Hair follicular keratinocyte (primary cell): Measurements from ENCODE around the gene BEND2. TPM values are rescaled to one million over a fixed set of nuclear protein-coding genes. Genes with fewer than 3 reads are reported as not detected.

Experiments
- total RNA-seq: library from RNA; depleted of rRNA; stranded (reverse); fragments of >200 nt; gene quantifications from 2 replicates; pipeline ENCODE4 v1.2.3, GENCODE V29; 2015

Gene BEND2
- total RNA-seq, result not detected in 2 replicates

GRCh38 chrX:18220786-18221185 lies at the start of gene BEND2:
Gene BEND2, minus strand, starts transcription at chrX:18220886. Its CDS starts 136 bp downstream, at chrX:18220750.

Other genes with a start within 250 kb of the BEND2 start
- 0.49 and 0.62 TPM in 2 replicates for gene SCML2, start 133.8 kb upstream of the BEND2 start, total RNA-seq
- 0.84 and 3.4 TPM in 2 replicates for gene CDKL5, start 204.7 kb upstream of the BEND2 start, total RNA-seq